Pancreas (tissue), 10 donors: ENCODE data around the gene IBA57. TPM values are rescaled to one million over a fixed set of nuclear protein-coding genes. Genes with fewer than 3 reads are reported as not detected.
A peak's percentile ranks its signal among the peaks of the same experiment; 100 is the strongest.

Experiments
- ATAC-seq, 4 donors: fragments of 200-7000 bp; cut with Tn5 transposase; one replicate each; pipeline versions ENCODE4 v1.8.0 to v1.9.1; 2020; ENCODE audit warnings: mild to moderate bottlenecking in 4 of 4, moderate library complexity in 4 of 4
- DNase-seq, 6 donors: peaks; one replicate each; pipeline ENCODE4 v3.0.0-alpha.2; 2020
- FAIRE-seq: peaks from 2 replicates; lab custom pipeline; 2012; peaks lifted over from hg19 to GRCh38; lab: Jason Lieb, UNC
- H3K27ac ChIP-seq, 4 donors: fragments of 200-600 bp; sonication (generic); 1 replicate in 3 of 4; 2 replicates in 1 of 4; pipeline versions ENCODE4 v1.5.0 to v1.8.0; 2020
- H3K27me3 ChIP-seq, 4 donors: fragments of 200-600 bp; one replicate each; pipeline ENCODE4 v1.8.0; 2021
- H3K36me3 ChIP-seq, 3 donors: fragments of 200-600 bp; sonication (generic) in 1 of 3; one replicate each; pipeline versions ENCODE4 v1.5.0 to v1.8.0; 2020 to 2021
- H3K4me1 ChIP-seq, 3 donors: fragments of 200-600 bp; one replicate each; pipeline ENCODE4 v1.8.0; 2021
- H3K4me3 ChIP-seq, 4 donors: fragments of 200-600 bp; sonication (generic) in 2 of 4; one replicate each; pipeline versions ENCODE4 v1.5.0 to v1.8.0; 2020 to 2021
- H3K9me3 ChIP-seq, 4 donors: fragments of 200-600 bp; one replicate each; pipeline ENCODE4 v1.8.0; 2021
- WGBS, 2 donors: extraction: QIAGEN DNeasy Blood & Tissue Kit; methylation state at CpG; one replicate each; pipeline ENCODE4 v1.1.7; 2013; 5-methylcytosine and 5-hydroxymethylcytosine counted together
- intact Hi-C, 3 donors: fragments of 100-400 bp; cut with DNase I; formaldehyde crosslinking; loops; one replicate each; pipeline versions ENCODE4 v1.11.1 to v1.14.2; 2022
- polyA plus RNA-seq, 2 donors: library from polyadenylated mRNA; stranded (reverse); fragments of 200-250 nt; gene quantifications; one replicate each; pipeline ENCODE4 v1.2.3, GENCODE V29; 2013
- total RNA-seq, 6 donors: library from RNA; stranded (reverse); fragmentation: NEBNext Ultra II Directional in 4 of 6; extraction: Animal tissue kit (Norgen Biotek cat#: 25700) in 4 of 6; gene quantifications; one replicate each; pipeline versions ENCODE4 v1.2.1 to v1.2.4, GENCODE V29; 2021 to 2023
- TF ChIP-seq, protein P1 (sequence below), 4 donors: fragments of 200-600 bp; sonication (generic) in 3 of 4; IDR thresholded peaks; one replicate each; pipeline versions ENCODE4 v1.5.0 to v1.8.0; 2021; ENCODE audit warnings: antibody characterized with exemption in 4 of 4
- donor health status: healthy with polysubstance abuse.
- donor health status: DM: no; HTN: no; CAD: no; lungs with moderate emphysema.
- donor health status: DM: no; HTN: no; CAD: no.
- donor health status: control.
- donor health status: control.
- donor health status: Bipolar disorder and iron deficiency.
- donor health status: DM: yes; HTN: yes; CAD: no.
- donor health status: DM: no; HTN: no; CAD: no.
- donor health status: DM: no; HTN: no; CAD: no.
- donor health status: DM: yes; HTN: yes; CAD: no.

Gene IBA57
- total and polyA plus RNA-seq, 8 donors, result 2.4 to 14.4 (median 7.0) TPM

DNA sequence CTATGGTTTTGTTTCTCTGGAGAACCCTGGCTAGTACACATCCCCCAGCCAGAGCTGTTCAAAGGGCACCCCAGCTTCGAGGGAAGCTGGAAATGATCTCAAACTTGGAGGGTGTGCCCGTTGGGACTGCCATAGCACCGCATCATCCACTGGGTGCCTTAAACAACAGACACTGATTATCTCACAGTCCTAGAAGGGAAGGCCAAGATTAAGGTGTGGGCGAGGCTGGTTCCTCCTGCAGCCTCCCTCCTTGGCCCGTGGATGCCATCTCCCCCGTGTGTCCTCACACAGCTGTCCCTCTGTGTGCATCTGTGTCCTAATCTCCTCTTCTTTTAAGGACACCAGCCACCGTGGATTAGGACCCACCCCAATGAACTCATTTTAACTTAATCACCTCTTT is 4.2 kb upstream of the IBA57 start:
- ATAC-seq, result no peak
- Histone ChIP-seq H3K4me1 (no peaks in the 10 kb centered on the region), H3K4me3 (no peak overlapping the region), H3K36me3 (no peaks in the 10 kb centered on the region), H3K27me3 (no peaks in the 10 kb centered on the region), H3K27ac (no peak overlapping the region), H3K9me3 (no peaks in the 10 kb centered on the region)
- DNase-seq, result peak in 1 of 6 donors; percentile 9
- no peak for FAIRE-seq
- TF ChIP-seq, protein P1, sequence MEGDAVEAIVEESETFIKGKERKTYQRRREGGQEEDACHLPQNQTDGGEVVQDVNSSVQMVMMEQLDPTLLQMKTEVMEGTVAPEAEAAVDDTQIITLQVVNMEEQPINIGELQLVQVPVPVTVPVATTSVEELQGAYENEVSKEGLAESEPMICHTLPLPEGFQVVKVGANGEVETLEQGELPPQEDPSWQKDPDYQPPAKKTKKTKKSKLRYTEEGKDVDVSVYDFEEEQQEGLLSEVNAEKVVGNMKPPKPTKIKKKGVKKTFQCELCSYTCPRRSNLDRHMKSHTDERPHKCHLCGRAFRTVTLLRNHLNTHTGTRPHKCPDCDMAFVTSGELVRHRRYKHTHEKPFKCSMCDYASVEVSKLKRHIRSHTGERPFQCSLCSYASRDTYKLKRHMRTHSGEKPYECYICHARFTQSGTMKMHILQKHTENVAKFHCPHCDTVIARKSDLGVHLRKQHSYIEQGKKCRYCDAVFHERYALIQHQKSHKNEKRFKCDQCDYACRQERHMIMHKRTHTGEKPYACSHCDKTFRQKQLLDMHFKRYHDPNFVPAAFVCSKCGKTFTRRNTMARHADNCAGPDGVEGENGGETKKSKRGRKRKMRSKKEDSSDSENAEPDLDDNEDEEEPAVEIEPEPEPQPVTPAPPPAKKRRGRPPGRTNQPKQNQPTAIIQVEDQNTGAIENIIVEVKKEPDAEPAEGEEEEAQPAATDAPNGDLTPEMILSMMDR (IDR thresholded peaks at IDR 0.05), result no peak
- intact Hi-C loops, result no loop called here
- WGBS, 2 donors, result 25 to 34% methylated on average over 7 of the region's 7 CpGs

DNA sequence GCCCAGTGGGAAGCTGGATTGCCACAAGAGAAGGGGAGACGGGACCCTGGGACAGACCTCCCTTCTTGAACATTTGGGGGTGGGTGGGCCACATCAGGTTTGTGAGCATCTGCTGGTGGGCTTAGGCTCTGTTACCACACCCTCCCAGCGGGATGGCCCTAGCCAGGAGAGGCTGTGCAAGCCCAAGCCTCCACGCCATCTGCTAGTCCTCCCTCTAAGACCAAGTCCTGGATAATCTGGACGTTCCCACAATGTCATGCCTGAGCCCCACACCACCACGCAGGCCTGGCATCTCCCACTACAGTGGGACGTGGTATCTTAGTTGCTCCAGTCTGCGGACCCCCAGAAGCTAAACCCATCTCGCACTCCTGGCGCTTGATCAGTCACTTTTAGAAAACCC is 3.7 kb upstream of the IBA57 start:
- no peaks in the 10 kb centered on the region for H3K9me3 ChIP-seq
- FAIRE-seq (no peak), DNase-seq (peak in 1 of 6 donors; percentile 58), ATAC-seq (no peak)
- H3K36me3 ChIP-seq, result no peaks in the 10 kb centered on the region
- H3K4me3 ChIP-seq, result no peak overlapping the region
- TF ChIP-seq, protein P1 (IDR thresholded peaks at IDR 0.05), result no peak
- no peaks in the 10 kb centered on the region for H3K27me3 ChIP-seq
- H3K27ac ChIP-seq, result peak overlapping the region in 1 of 4 donors; percentile 5
- WGBS, 2 donors, result 53 to 72% methylated on average over 9 of the region's 9 CpGs
- intact Hi-C loops, result no loop called here
- no peaks in the 10 kb centered on the region for H3K4me1 ChIP-seq

DNA sequence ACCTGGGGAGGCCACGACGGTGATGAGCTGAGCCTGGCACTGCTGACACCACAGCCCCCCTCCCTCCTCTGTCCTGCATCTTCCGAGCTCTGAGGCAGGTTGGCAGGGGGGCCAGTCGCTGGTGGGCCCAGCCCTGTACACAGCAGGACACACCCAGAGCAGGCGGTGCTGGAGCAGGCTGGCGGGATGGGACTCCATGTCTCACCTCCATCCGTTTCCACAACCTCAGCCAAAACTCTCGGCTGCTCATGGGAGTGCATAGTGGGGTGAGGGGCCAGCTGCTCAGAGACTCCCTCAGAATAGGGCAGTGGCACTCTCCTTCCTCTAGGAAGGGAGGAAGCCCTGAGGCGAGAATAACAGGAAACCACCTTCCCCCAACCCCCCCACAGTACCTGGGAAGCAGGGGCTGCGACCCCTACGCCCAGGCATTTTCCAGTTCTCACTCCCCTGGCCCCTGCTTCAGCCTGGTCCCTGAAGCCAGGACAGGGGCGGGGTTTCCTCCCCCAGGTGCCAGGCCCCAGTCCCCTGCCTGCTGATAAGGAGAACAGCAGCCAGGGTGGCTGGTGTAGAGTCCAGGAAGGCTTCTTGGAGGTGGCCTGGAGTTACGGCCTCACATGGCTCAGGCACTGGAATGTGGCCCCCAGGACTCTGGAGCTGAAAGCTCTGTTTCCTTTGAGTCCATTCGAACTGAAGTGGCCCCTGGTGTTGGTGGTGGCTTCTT is 3.2 kb upstream of the IBA57 start:
- Histone ChIP-seq H3K27me3 (no peaks in the 10 kb centered on the region), H3K36me3 (no peaks in the 10 kb centered on the region), H3K4me1 (no peaks in the 10 kb centered on the region), H3K27ac (peak overlapping the region; percentile 27 to 57 (median 42)), H3K9me3 (no peaks in the 10 kb centered on the region), H3K4me3 (no peak overlapping the region)
- ATAC-seq (no peak), FAIRE-seq (no peak), DNase-seq (peak in 3 of 6 donors; percentile 26 to 63 (median 40))
- 25 to 32% methylated on average over 13 to 14 of the region's 14 CpGs for WGBS, 2 donors
- intact Hi-C loops, result no loop called here
- TF ChIP-seq, protein P1 (IDR thresholded peaks at IDR 0.05), result no peak

DNA sequence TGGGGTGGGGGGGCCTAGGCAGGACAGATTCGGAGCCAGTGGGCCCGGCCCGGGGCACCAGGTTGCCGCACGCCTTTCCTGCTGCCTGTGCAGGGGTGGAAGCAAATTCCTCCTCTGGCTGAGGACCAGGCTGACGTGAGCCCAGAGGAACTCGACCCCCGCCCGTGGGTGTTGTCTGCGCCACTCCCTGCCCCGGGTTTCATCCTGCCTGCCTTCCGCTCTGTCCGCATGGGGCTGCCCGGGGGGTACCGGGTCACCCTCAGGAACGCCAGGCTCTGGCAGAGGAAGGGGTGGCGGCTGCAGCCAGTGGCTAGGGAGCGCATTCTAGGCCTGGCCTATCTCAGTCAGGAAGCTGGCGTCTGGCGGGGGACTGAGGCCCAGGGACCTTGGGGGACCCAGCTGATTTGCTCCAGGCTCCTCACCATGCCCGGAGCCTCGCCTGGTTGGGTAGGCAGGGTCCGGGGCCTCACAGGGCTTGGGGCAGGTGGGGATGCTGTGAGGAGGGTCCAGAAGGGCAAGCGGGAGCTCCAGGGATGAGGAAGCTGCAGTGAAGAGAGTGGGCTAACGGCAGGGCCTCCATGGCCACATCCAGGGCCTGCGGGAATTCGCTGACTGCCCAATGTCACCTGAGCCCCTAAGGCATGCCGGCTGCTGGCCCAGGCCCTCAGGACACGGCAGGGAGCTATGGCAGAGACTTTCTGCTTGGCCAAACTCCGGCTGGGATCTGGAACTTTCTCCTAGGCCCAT is 2.4 kb upstream of the IBA57 start:
- FAIRE-seq (no peak), ATAC-seq (no peak), DNase-seq (peak in 4 of 6 donors; percentile 34 to 82 (median 60))
- H3K4me1 ChIP-seq, result no peaks in the 10 kb centered on the region
- H3K4me3 ChIP-seq, result no peak overlapping the region
- intact Hi-C loops, result no loop called here
- no peaks in the 10 kb centered on the region for H3K9me3 ChIP-seq
- H3K36me3 ChIP-seq, result no peaks in the 10 kb centered on the region
- peak overlapping the region; percentile 36 to 57 (median 42) for H3K27ac ChIP-seq
- WGBS, 2 donors, result 47 to 49% methylated on average over 30 of the region's 30 CpGs
- TF ChIP-seq, protein P1 (IDR thresholded peaks at IDR 0.05), result no peak
- H3K27me3 ChIP-seq, result no peaks in the 10 kb centered on the region
